Esophagus squamous epithelium (tissue), 5 donors: ENCODE data around the gene ADPRS. TPM values are rescaled to one million over a fixed set of nuclear protein-coding genes. Genes with fewer than 3 reads are reported as not detected.

Experiments used
- DNase-seq: peaks from one replicate; lab custom pipeline; 2025; lab: John Stamatoyannopoulos, UW
- H3K27ac ChIP-seq, 4 donors: fragments of 200-600 bp; sonication (generic); one replicate each; pipeline ENCODE4 v1.5.1; 2016 to 2019; ENCODE audit warnings: mild to moderate bottlenecking in 1 of 4
- H3K27me3 ChIP-seq, 4 donors: fragments of 200-600 bp; sonication (generic); 1 replicate in 3 of 4; 2 replicates in 1 of 4; pipeline versions ENCODE4 v1.5.1 to v1.6.0; 2017 to 2021; ENCODE audit warnings: antibody characterized with exemption in 1 of 4
- H3K36me3 ChIP-seq, 3 donors: fragments of 200-600 bp; sonication (generic); one replicate each; pipeline ENCODE4 v1.5.1; 2016 to 2019
- H3K4me1 ChIP-seq, 3 donors: fragments of 200-600 bp; sonication (generic); one replicate each; pipeline ENCODE4 v1.5.1; 2017 to 2019
- H3K4me3 ChIP-seq, 4 donors: fragments of 200-600 bp; sonication (generic); 1 replicate in 3 of 4; 2 replicates in 1 of 4; pipeline ENCODE4 v1.5.1; 2016 to 2019; ENCODE audit warnings: mild to moderate bottlenecking in 2 of 4, moderate library complexity in 1 of 4
- H3K9me3 ChIP-seq, 3 donors: fragments of 200-600 bp; sonication (generic); one replicate each; pipeline ENCODE4 v1.5.1; 2016 to 2019
- POLR2A ChIP-seq, 4 donors: fragments of 450-650 bp; IDR thresholded peaks; one replicate each; pipeline ENCODE4 v1.6.1; 2017; ENCODE audit warnings: antibody characterized with exemption in 4 of 4, mild to moderate bottlenecking in 4 of 4, moderate library complexity in 3 of 4
- WGBS, 2 donors: methylation state at CpG; one replicate each; pipeline ENCODE4 v1.1.5; 2018; 5-methylcytosine and 5-hydroxymethylcytosine counted together
- intact Hi-C: fragments of 100-400 bp; cut with DNase I; formaldehyde crosslinking; loops from one replicate; pipeline ENCODE4 v1.15.0; 2022
- total RNA-seq, 4 donors: library from RNA; depleted of rRNA; stranded (reverse); fragments of >200 nt; gene quantifications; one replicate each; pipeline ENCODE4 v1.1.0, GENCODE V29; 2016
- TF ChIP-seq, protein P1 (sequence below), 6 experiments: fragments of 450-650 bp in 4 of 6; fragments of 200-600 bp in 2 of 6; sonication (generic) in 2 of 6; IDR thresholded peaks; one replicate each; pipeline ENCODE4 v1.5.1; 2016 to 2019; ENCODE audit warnings: antibody characterized with exemption in 6 of 6, mild to moderate bottlenecking in 4 of 6, moderate library complexity in 4 of 6
- donor health status: DM: yes; HTN: yes; CAD: no.

ADPRS gene
- total RNA-seq, 4 donors from 2014 or later: 41.0 to 57.8 (median 48.1) TPM

DNA sequence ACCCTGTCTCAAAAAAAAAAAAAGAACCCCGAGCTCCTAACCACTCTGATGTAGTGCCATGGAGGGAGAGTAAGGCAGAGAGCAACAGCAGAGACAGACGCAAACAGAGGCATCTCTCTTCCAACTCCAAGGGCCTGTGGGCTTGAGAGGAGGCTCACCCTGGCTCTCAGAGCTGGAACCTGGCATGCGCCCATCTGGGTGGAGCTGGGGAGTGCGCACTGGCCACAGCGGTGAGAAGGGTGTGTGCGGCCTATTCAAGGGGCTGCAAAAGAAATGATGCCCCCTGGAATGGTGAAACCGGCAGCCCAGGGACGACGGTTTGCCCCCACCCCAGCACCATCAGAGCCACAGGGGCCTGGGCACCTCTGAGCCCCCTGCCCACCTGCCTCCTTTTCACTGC is 18.7 kb downstream of the ADPRS start:
- Histone ChIP-seq H3K27me3 (no peaks in the 10 kb centered on the region), H3K9me3 (no peaks in the 10 kb centered on the region), H3K4me3 (no peak overlapping the region), H3K4me1 (no peaks in the 10 kb centered on the region), H3K36me3 (no peaks in the 10 kb centered on the region), H3K27ac (no peak overlapping the region)
- intact Hi-C loops: no loop called here
- 58 to 87% methylated on average over 2 to 3 of the region's 9 CpGs for WGBS, 2 donors
- no peak for TF ChIP-seq POLR2A (IDR thresholded peaks at IDR 0.05)
- TF ChIP-seq, protein P1, sequence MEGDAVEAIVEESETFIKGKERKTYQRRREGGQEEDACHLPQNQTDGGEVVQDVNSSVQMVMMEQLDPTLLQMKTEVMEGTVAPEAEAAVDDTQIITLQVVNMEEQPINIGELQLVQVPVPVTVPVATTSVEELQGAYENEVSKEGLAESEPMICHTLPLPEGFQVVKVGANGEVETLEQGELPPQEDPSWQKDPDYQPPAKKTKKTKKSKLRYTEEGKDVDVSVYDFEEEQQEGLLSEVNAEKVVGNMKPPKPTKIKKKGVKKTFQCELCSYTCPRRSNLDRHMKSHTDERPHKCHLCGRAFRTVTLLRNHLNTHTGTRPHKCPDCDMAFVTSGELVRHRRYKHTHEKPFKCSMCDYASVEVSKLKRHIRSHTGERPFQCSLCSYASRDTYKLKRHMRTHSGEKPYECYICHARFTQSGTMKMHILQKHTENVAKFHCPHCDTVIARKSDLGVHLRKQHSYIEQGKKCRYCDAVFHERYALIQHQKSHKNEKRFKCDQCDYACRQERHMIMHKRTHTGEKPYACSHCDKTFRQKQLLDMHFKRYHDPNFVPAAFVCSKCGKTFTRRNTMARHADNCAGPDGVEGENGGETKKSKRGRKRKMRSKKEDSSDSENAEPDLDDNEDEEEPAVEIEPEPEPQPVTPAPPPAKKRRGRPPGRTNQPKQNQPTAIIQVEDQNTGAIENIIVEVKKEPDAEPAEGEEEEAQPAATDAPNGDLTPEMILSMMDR (IDR thresholded peaks at IDR 0.05): no peak
- DNase-seq: no peak

DNA sequence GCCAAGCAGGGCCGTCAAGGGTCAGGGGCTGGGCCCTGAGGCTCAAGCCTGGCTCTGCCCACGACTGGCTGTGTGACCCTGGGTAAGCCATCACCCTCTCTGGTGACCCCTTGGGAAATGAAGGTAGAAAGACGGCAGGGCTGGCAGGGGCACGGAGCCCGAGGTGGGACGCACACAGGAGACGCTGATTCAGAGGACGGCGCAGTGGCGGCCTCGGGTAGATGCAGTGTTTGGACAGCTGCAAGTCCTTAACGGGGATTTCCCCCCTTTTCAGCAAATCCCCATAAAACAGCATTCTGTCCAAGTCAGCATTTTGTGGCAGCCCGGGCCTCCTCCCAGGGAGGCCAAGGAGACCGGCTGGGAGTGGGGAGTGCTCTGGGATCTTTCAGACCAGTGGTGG is 19.6 kb downstream of the ADPRS start:
- no peak for DNase-seq
- no peak overlapping the region for H3K27ac ChIP-seq
- H3K36me3 ChIP-seq: no peaks in the 10 kb centered on the region
- 79 to 80% methylated on average over 1 to 8 of the region's 14 CpGs for WGBS, 2 donors
- H3K27me3 ChIP-seq: no peaks in the 10 kb centered on the region
- no peaks in the 10 kb centered on the region for H3K4me1 ChIP-seq
- no peak overlapping the region for H3K4me3 ChIP-seq
- no peak for TF ChIP-seq POLR2A (IDR thresholded peaks at IDR 0.05)
- TF ChIP-seq, protein P1 (IDR thresholded peaks at IDR 0.05): no peak
- no peaks in the 10 kb centered on the region for H3K9me3 ChIP-seq
- intact Hi-C loops: no loop called here

DNA sequence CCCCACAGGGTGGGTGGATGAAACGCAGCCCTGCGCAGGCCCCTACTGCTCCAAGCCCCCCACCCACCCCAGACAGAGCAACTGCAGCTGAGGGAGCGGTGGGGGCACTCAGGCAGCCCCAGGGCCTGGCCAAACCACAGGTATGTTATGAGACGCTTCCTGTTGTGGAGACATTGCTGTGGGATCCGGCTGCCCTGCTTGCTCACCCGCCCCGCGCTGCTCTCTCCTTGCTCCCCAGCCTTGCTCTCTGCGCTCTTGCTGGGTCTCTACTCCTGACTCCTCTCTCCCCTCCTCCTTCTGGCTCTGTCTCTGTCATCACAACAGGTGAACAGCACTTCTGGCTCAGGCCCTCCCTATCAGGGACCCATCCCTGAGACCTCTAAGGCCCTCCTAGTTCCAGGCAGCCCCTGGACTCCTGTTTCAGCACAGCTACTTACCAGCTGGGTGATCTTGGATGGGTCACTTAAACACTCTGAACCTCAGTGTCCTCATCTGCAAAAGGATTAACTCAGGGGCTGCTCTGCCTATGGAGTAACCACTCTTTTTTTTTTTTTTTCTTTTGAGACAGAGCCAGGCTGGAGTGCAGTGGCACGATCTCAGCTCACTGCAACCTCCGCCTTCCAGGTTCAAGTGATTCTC is 20.5 kb downstream of the ADPRS start:
- no peak for DNase-seq
- H3K4me3 ChIP-seq: no peak overlapping the region
- WGBS, 2 donors: 53 to 78% methylated on average over 8 of the region's 11 CpGs

DNA sequence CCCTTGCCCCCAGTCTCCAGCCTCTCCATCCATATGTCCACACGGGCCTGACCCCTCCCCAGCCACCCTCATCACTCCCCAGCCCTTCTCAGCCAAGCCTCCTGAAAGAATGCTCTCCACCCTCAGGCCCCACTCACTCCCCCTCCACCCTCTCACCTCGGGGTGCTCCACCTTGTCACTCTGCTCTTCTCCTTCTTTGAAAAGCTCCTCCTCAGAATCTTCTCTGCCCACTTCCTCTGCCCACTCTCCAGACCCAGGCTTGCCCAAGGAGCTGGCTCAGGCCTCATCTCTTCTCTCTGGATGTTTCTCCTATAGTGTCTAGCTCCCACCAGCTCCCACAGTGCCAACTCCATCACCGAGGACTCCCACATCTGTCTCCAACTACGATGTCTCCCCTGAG is 22.5 kb downstream of the ADPRS start:
- no peaks in the 10 kb centered on the region for H3K36me3 ChIP-seq
- H3K4me3 ChIP-seq: no peak overlapping the region
- TF ChIP-seq POLR2A (IDR thresholded peaks at IDR 0.05): no peak
- TF ChIP-seq, protein P1 (IDR thresholded peaks at IDR 0.05): no peak
- H3K27ac ChIP-seq: no peak overlapping the region
- no peak for DNase-seq
- intact Hi-C loops: loop anchor here (10.0 kb wide), 1 partner anchor 174 kb away; no protein-coding TSS in a partner anchor
- H3K9me3 ChIP-seq: no peaks in the 10 kb centered on the region
- no peaks in the 10 kb centered on the region for H3K27me3 ChIP-seq
- peaks cover 0 to 13% (median 10%) of the 10 kb centered on the region in 3 donors for H3K4me1 ChIP-seq
- WGBS, 2 donors: 59 to 66% methylated on average over 4 of the region's 4 CpGs

More for the DNA sequence above, 20.5 kb downstream of the ADPRS start:
- no peak overlapping the region for H3K27ac ChIP-seq
- no peaks in the 10 kb centered on the region for H3K4me1 ChIP-seq
- intact Hi-C loops: no loop called here
- no peaks in the 10 kb centered on the region for H3K36me3 ChIP-seq
- no peak for TF ChIP-seq POLR2A (IDR thresholded peaks at IDR 0.05)
- TF ChIP-seq, protein P1 (IDR thresholded peaks at IDR 0.05): no peak
- no peaks in the 10 kb centered on the region for H3K27me3 ChIP-seq
- H3K9me3 ChIP-seq: no peaks in the 10 kb centered on the region

DNA sequence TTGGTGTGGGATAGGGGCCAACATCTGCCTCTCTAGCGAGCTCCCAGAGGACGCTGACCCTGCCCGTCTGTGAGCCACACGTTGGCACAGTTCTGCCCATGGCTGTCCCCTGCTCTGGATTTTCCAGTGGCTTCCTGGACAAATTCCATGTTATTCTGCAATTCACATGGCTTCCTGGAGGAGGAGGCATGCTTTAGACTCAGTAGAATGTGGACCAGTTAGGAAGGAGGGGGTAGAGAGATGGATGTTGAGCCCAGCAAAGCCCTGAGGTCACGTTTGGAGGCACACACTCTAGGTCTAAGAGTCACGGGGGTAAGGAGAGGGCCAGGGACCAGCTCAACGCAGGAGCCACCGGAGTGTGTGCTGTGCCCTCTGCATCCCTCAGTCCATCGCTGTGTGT is 24.1 kb downstream of the ADPRS start:
- TF ChIP-seq, protein P1 (IDR thresholded peaks at IDR 0.05): no peak
- no peak for TF ChIP-seq POLR2A (IDR thresholded peaks at IDR 0.05)
- H3K36me3 ChIP-seq: no peaks in the 10 kb centered on the region
- 84% methylated on average over 5 to 9 of the region's 9 CpGs for WGBS, 2 donors
- peaks cover 0 to 24% (median 10%) of the 10 kb centered on the region in 3 donors for H3K4me1 ChIP-seq
- H3K4me3 ChIP-seq: no peak overlapping the region
- no peak for DNase-seq
- no peaks in the 10 kb centered on the region for H3K27me3 ChIP-seq
- no peak overlapping the region for H3K27ac ChIP-seq
- intact Hi-C loops: loop anchor here (10.0 kb wide), 1 partner anchor 172 kb away; no protein-coding TSS in a partner anchor
- no peaks in the 10 kb centered on the region for H3K9me3 ChIP-seq
